ENCODE data around the gene CCNYL1. TPM values are rescaled to one million over a fixed set of nuclear protein-coding genes. Genes with fewer than 3 reads are reported as not detected.
A peak's percentile ranks its signal among the peaks of the same experiment; 100 is the strongest.
"Not testable (repeated sequence)": the region's sequence is repeated elsewhere in the genome, so short reads cannot be mapped to it uniquely, and the experiment has no call there.

CCNYL1 gene
- total RNA-seq, 2 donors from 2014 or later = 5.7 to 6.9 TPM

DNA sequence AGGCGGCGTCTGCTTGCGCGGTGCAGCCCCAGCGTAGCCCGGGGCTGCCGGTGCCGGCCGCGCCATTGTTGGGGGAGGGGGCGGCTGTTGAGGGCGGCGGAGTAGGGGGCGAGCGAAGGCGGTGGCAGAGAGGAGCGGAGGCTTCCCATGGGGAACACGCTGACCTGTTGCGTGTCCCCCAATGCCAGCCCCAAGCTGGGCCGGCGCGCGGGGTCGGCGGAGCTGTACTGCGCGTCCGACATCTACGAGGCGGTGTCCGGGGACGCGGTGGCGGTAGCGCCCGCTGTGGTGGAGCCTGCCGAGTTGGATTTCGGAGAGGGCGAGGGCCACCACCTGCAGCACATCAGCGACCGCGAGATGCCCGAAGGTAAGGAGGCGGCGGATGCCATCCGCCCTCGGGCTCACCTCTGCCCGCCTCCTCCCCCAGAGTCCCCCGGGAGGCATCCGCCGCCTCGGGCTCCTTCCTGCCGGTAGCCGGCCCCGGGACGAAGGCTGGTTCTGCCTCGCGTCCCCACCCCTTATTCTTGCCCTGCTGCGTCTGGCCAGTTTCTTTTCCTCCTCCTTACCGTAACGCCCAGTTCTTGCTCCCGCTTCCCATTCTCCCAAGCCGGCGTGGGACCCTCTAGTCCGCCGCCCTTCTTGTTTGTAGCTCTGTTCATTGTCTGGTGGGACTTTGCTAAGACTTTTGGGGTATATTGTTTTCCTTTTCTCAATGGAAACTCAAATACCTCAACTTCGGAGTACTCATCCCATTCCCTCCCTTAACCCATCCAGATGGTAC is 500 bp downstream of the CCNYL1 start:
- peaks cover 2 to 7% of the 10 kb centered on the region in 2 donors for H3K27me3 Mint-ChIP-seq
- H3K9me3 Mint-ChIP-seq = no peaks in the 10 kb centered on the region
- peaks cover 7 to 15% of the 10 kb centered on the region in 2 donors for H3K4me1 Mint-ChIP-seq (ENCODE audit: low read depth in 2 of 2)
- peak; percentile 67 for DNase-seq (ENCODE audit: low spot score)
- H3K27ac Mint-ChIP-seq = peak overlapping the region; percentile 42 to 84
- no peaks in the 10 kb centered on the region for H3K36me3 Mint-ChIP-seq
- ATAC-seq = peak; percentile 16 to 41
- peak overlapping the region; percentile 99 for H3K4me3 Mint-ChIP-seq

GRCh38 chr2:207716056-207716455 is 4.6 kb downstream of the CCNYL1 start:
- Mint-ChIP-seq H3K27me3 (no peaks in the 10 kb centered on the region), H3K4me1 (ENCODE audit: low read depth in 2 of 2) (peaks cover 7 to 20% of the 10 kb centered on the region in 2 donors), H3K27ac (no peak overlapping the region), H3K9me3 (no peaks in the 10 kb centered on the region), H3K4me3 (no peak overlapping the region), H3K36me3 (no peaks in the 10 kb centered on the region)
- DNase-seq (ENCODE audit: low spot score) = no peak
- no peak for ATAC-seq

- H3K4me3 Mint-ChIP-seq = no peak overlapping the region
- ATAC-seq (no peak), DNase-seq (ENCODE audit: low spot score) (no peak)
- H3K4me1 Mint-ChIP-seq (ENCODE audit: low read depth in 2 of 2) = peaks cover 0 to 13% of the 10 kb centered on the region in 2 donors
- no peaks in the 10 kb centered on the region for H3K36me3 Mint-ChIP-seq
- H3K27ac Mint-ChIP-seq = no peak overlapping the region
- H3K27me3 Mint-ChIP-seq = no peaks in the 10 kb centered on the region
- no peaks in the 10 kb centered on the region for H3K9me3 Mint-ChIP-seq
Observed at GRCh38 chr2:207718521-207718920, 7.1 kb downstream of the CCNYL1 start.

GRCh38 chr2:207719008-207719407 is 7.6 kb downstream of the CCNYL1 start:
- Mint-ChIP-seq H3K9me3 (no peaks in the 10 kb centered on the region), H3K27ac (no peak overlapping the region), H3K27me3 (no peaks in the 10 kb centered on the region), H3K4me3 (no peak overlapping the region), H3K4me1 (ENCODE audit: low read depth in 2 of 2) (peaks cover 0 to 13% of the 10 kb centered on the region in 2 donors), H3K36me3 (no peaks in the 10 kb centered on the region)
- DNase-seq (ENCODE audit: low spot score) = no peak
- no peak for ATAC-seq

DNA sequence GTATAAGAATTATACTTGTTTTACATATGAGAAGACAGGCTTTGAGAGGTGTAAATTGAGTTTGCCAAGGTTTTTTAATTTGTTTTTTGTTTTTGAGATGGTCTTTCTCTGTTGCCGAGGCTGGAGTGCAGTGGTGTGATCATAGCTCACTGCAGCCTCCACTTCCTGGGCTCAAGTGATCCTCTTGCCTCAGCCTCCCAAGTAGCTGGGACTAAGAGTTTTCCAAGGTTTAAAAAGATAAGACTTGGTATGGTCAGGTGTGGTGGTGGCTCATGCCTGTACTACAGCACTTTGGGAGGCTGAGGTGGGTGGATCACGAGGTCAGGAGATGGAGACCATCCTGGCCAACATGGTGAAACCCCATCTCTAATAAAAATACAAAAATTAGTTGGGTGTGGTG is 8.2 kb downstream of the CCNYL1 start:
- H3K9me3 Mint-ChIP-seq; H3K27me3 Mint-ChIP-seq; H3K36me3 Mint-ChIP-seq; ATAC-seq; DNase-seq (ENCODE audit: low spot score); H3K4me3 Mint-ChIP-seq; H3K27ac Mint-ChIP-seq: not testable (repeated sequence)
- peaks cover 0 to 15% of the 10 kb centered on the region in 2 donors for H3K4me1 Mint-ChIP-seq (ENCODE audit: low read depth in 2 of 2)

DNA sequence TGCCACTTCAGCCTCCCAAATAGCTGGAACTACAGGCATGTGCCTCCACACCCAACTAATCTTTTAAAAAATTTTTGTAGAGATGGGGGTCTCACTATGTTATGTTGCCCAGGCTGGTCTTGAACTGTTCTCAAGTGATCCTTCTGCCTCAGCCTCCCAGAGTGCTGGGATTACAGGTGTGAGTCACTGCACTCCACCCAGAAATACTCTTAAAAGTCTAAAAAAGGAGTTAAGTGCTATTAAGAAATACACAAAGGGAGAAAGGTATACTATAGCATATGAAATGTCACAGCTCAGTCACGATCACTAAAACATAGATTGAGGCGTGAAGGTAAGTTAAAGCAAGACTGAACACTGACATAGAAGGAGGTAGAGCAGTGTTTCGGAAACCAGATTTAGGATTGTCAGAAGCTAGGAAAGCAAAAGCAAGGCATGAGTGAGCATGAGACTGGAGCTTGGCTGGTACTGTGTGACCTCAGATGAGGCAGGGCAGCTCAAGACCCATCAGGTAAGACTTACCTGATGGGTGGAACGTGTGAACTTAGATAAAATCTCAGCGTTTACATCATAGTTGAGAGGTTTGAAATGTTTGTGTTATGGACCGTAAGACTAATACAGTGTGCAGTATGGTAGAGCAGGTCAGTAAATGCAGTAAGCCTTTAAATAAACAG is 9.2 kb downstream of the CCNYL1 start:
- no peaks in the 10 kb centered on the region for H3K27me3 Mint-ChIP-seq
- no peaks in the 10 kb centered on the region for H3K9me3 Mint-ChIP-seq
- H3K4me1 Mint-ChIP-seq (ENCODE audit: low read depth in 2 of 2) = peaks cover 0 to 15% of the 10 kb centered on the region in 2 donors
- no peak overlapping the region for H3K27ac Mint-ChIP-seq
- DNase-seq (ENCODE audit: low spot score) (no peak), ATAC-seq (no peak)
- H3K36me3 Mint-ChIP-seq = no peaks in the 10 kb centered on the region
- no peak overlapping the region for H3K4me3 Mint-ChIP-seq

DNA sequence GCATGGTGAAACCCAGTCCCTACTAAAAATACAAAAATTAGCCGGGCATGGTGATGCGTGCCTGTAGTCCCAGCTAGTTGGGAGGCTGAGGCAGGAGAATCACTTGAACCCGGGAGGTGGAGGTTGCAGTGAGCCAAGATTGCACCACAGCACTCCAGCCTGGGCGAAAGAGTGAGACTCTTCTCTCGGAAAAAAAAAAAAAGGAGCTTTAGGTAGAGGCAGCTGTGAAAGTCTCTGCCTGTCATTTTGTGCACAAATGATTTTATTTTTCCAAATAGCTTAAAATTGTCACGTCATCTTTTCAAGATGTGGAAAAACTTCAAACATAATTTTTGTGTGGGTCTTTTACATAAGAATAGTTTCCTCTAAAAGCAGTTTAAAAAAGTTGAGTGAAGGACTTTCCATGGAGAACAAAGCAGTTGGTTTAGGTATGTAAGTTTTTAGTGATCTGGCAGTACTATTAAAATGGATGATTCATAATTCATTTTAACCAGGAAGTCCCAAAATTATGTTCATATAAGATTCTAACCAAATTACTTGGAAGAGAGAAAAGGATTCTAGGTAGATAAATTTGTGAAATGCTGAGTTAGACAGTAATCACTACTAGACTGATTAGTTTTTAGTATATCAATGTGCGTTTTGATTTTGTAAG is 11.5 kb downstream of the CCNYL1 start:
- no peak overlapping the region for H3K27ac Mint-ChIP-seq
- H3K4me1 Mint-ChIP-seq (ENCODE audit: low read depth in 2 of 2) = peaks cover 13 to 18% of the 10 kb centered on the region in 2 donors
- no peak for ATAC-seq
- no peaks in the 10 kb centered on the region for H3K9me3 Mint-ChIP-seq
- no peaks in the 10 kb centered on the region for H3K27me3 Mint-ChIP-seq
- DNase-seq (ENCODE audit: low spot score) = no peak
- no peak overlapping the region for H3K4me3 Mint-ChIP-seq
- H3K36me3 Mint-ChIP-seq = no peaks in the 10 kb centered on the region

GRCh38 chr2:207723425-207723787 is 12.0 kb downstream of the CCNYL1 start:
- H3K4me1 Mint-ChIP-seq (ENCODE audit: low read depth in 2 of 2) = peaks cover 13 to 18% of the 10 kb centered on the region in 2 donors
- H3K27ac Mint-ChIP-seq; DNase-seq (ENCODE audit: low spot score); H3K27me3 Mint-ChIP-seq; H3K9me3 Mint-ChIP-seq; H3K4me3 Mint-ChIP-seq; ATAC-seq; H3K36me3 Mint-ChIP-seq: not testable (repeated sequence)

DNA sequence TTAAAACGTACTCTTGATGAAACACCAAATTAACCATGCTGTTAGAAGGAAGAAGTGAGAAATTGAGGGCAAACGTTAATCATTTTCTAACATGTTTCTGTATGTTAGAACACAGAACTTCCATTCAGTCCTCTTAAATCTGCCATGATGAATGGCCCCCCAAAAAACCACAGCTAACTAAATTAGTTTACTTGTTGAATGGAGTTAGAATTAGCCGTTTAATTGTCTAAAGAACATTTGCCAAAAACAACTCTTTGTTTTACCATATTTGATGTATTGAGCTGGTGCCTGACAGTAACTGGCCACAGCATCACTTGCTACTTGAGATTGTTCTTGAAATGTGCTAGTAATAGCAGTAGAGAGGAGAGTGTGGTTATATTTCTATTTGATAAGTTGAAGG is 12.7 kb downstream of the CCNYL1 start:
- Mint-ChIP-seq H3K36me3 (no peaks in the 10 kb centered on the region), H3K4me1 (ENCODE audit: low read depth in 2 of 2) (peaks cover 13 to 18% of the 10 kb centered on the region in 2 donors), H3K4me3 (no peak overlapping the region), H3K27me3 (no peaks in the 10 kb centered on the region), H3K9me3 (no peaks in the 10 kb centered on the region), H3K27ac (no peak overlapping the region)
- DNase-seq (ENCODE audit: low spot score) = no peak
- ATAC-seq = no peak

DNA sequence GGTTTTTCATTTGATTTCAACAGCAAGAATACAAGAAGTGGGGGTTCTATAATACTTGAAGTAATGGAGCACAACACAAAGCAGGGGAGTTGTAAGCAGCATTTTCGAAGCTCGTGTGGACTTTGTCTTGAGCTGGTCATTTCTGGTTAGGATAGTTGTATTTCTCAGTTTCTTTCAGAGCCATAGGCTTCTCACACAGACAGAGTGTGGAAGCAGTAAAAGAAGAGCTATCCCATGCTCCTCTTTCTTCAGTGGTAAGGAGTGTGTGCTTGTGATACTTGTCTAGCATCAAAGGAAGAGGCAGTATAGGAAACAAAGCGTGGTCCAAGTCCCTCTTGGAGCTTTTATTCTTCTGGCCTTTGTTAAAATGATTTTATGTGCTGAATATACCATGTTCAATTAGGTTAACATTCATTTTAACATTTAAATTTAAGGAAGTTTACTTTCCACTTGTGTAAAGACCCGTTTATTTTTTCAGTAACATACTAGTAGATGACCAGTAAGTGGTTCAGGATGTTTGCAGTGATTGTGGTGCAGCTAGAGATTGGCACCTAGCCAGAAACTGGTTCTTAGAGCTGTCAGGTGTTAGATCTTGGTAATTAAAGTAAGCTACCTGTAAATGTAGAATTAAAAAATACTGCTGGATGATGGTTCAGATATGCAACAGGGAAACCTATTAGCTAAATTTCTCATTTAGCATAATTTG is 14.6 kb downstream of the CCNYL1 start:
- H3K4me1 Mint-ChIP-seq (ENCODE audit: low read depth in 2 of 2) = peaks cover 12 to 13% of the 10 kb centered on the region in 2 donors
- no peaks in the 10 kb centered on the region for H3K36me3 Mint-ChIP-seq
- ATAC-seq (no peak), DNase-seq (ENCODE audit: low spot score) (no peak)
- H3K4me3 Mint-ChIP-seq = no peak overlapping the region
- no peaks in the 10 kb centered on the region for H3K9me3 Mint-ChIP-seq
- H3K27me3 Mint-ChIP-seq = no peaks in the 10 kb centered on the region
- H3K27ac Mint-ChIP-seq = peak overlapping the region in 1 of 2 donors; percentile 22

DNA sequence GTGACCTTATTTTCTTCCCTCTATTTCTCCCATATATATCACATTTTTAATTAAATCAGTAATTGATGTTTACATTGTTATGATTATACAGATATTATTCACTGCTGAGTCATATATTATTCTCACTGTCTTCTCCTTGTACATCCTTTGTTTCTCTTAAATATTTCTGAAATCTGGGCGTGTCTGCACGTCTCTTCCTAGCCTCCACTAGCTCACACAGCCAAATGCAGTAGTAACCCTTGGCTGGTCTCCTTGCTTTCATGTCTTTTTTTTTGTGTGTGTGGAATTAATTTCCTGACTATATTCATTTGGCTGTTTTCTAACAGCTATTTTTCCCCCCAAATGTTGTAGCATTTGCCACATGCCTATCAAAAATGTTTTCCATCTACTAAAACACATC is 15.8 kb downstream of the CCNYL1 start:
- Mint-ChIP-seq H3K36me3 (no peaks in the 10 kb centered on the region), H3K4me1 (ENCODE audit: low read depth in 2 of 2) (peaks cover 12 to 13% of the 10 kb centered on the region in 2 donors), H3K27ac (peak overlapping the region in 1 of 2 donors; percentile 13), H3K9me3 (no peaks in the 10 kb centered on the region), H3K27me3 (no peaks in the 10 kb centered on the region), H3K4me3 (no peak overlapping the region)
- ATAC-seq (no peak), DNase-seq (ENCODE audit: low spot score) (no peak)

GRCh38 chr2:207729465-207729998 is 18.1 kb downstream of the CCNYL1 start:
- no peaks in the 10 kb centered on the region for H3K9me3 Mint-ChIP-seq
- H3K27me3 Mint-ChIP-seq = no peaks in the 10 kb centered on the region
- peaks cover 8 to 13% of the 10 kb centered on the region in 2 donors for H3K4me1 Mint-ChIP-seq (ENCODE audit: low read depth in 2 of 2)
- ATAC-seq (no peak), DNase-seq (ENCODE audit: low spot score) (no peak)
- no peaks in the 10 kb centered on the region for H3K36me3 Mint-ChIP-seq
- no peak overlapping the region for H3K27ac Mint-ChIP-seq
- H3K4me3 Mint-ChIP-seq = no peak overlapping the region

GRCh38 chr2:207731138-207731537 is 19.7 kb downstream of the CCNYL1 start:
- peaks cover 5 to 13% of the 10 kb centered on the region in 2 donors for H3K4me1 Mint-ChIP-seq (ENCODE audit: low read depth in 2 of 2)
- H3K27ac Mint-ChIP-seq = no peak overlapping the region
- ATAC-seq (no peak), DNase-seq (ENCODE audit: low spot score) (no peak)
- H3K9me3 Mint-ChIP-seq = no peaks in the 10 kb centered on the region
- H3K4me3 Mint-ChIP-seq = no peak overlapping the region
- no peaks in the 10 kb centered on the region for H3K27me3 Mint-ChIP-seq
- no peaks in the 10 kb centered on the region for H3K36me3 Mint-ChIP-seq
